AG04450 (cell line): ENCODE measurements around the gene ZC2HC1B. TPM values are rescaled to one million over a fixed set of nuclear protein-coding genes. Genes with fewer than 3 reads are reported as not detected.

Source experiments
- CTCF ChIA-PET: fragments of 300-600, 350-600 bp; formaldehyde crosslinking; extraction: SDS; loops from one replicate; lab custom pipeline; 2022; ENCODE audit warnings: antibody characterized with exemption, inconsistent platforms; lab: Charles Lee
- POLR2A ChIA-PET: fragments of 350-600 bp; formaldehyde crosslinking; extraction: SDS; loops from one replicate; lab custom pipeline; 2021; ENCODE audit warnings: antibody characterized with exemption, inconsistent platforms; lab: Yijun Ruan, JAX
- DNase-seq: peaks from one replicate; pipeline ENCODE4 v3.0.0-alpha.2; 2011; ENCODE audit warnings: low read depth, low spot score
- H3K27ac ChIP-seq: one replicate; pipeline ENCODE4 v1.5.1; 2012; ENCODE audit warnings: low read depth, low read length, control low read depth
- H3K27me3 ChIP-seq: one replicate; pipeline ENCODE4 v1.6.0; 2012; ENCODE audit warnings: low read length; ENCODE audit not compliant: control insufficient read depth, insufficient read depth
- H3K4me3 ChIP-seq: 2 replicates; pipeline ENCODE4 v1.5.1; 2011; ENCODE audit warnings: mild to moderate bottlenecking, low read depth, low read length, control low read depth
- H3K9me3 ChIP-seq: 2 replicates; pipeline ENCODE4 v1.5.1; 2012; ENCODE audit warnings: low read length; ENCODE audit not compliant: control insufficient read depth, insufficient read depth
- polyA plus RNA-seq: library from polyadenylated mRNA; depleted of rRNA; stranded (reverse); fragments of >200 nt; gene quantifications from 2 replicates; pipeline ENCODE4 v1.2.3, GENCODE V29; 2011
- TF ChIP-seq, protein P1 (sequence below): IDR thresholded peaks from 2 replicates; pipeline ENCODE4 v1.5.1; 2011; ENCODE audit warnings: low read depth, low read length, control low read depth, inconsistent platforms

ZC2HC1B gene
- polyA plus RNA-seq, 1 experiment: not detected

DNA sequence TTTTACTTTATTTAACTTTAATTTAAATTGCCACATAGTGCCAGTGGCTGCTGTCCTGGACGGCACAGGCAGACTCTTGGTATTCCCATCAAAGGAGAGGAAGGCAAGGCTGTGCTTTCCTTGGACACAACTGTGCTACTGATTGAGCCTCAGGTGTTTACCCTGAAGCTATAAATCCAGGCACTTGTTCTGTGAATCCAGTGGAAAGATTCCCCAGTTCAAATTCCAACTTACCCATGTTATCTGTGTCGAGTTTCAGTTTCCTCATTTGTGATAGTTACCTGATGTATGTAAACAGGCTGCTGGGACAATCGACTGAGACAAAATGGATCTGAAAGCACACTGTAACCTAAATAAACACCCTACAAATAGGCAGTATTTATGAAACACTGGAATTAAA is 86.6 kb downstream of the ZC2HC1B start:
- H3K27me3 ChIP-seq: no peaks in the 10 kb centered on the region
- ChIA-PET CTCF (interaction anchor here (2.0 to 2.2 kb wide), 2 partner anchors 9 to 11 kb away, joined by 7 to 9 read pairs; no protein-coding TSS in a partner anchor), POLR2A (no interaction called here)
- no peaks in the 10 kb centered on the region; the same call in 1 of the 2 replicates for H3K9me3 ChIP-seq
- TF ChIP-seq, protein P1, sequence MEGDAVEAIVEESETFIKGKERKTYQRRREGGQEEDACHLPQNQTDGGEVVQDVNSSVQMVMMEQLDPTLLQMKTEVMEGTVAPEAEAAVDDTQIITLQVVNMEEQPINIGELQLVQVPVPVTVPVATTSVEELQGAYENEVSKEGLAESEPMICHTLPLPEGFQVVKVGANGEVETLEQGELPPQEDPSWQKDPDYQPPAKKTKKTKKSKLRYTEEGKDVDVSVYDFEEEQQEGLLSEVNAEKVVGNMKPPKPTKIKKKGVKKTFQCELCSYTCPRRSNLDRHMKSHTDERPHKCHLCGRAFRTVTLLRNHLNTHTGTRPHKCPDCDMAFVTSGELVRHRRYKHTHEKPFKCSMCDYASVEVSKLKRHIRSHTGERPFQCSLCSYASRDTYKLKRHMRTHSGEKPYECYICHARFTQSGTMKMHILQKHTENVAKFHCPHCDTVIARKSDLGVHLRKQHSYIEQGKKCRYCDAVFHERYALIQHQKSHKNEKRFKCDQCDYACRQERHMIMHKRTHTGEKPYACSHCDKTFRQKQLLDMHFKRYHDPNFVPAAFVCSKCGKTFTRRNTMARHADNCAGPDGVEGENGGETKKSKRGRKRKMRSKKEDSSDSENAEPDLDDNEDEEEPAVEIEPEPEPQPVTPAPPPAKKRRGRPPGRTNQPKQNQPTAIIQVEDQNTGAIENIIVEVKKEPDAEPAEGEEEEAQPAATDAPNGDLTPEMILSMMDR: no peak
- no peak overlapping the region for H3K4me3 ChIP-seq
- H3K27ac ChIP-seq: no peak overlapping the region
- no peak for DNase-seq

- CTCF ChIA-PET: interaction anchor here (2.0 kb wide), 1 partner anchor 12 kb away, joined by 9 read pairs; no protein-coding TSS in a partner anchor
- no peak for DNase-seq
- POLR2A ChIA-PET: no interaction called here
Measured at GRCh38 chr6:143952060-143952778, 87.9 kb downstream of the ZC2HC1B start.

DNA sequence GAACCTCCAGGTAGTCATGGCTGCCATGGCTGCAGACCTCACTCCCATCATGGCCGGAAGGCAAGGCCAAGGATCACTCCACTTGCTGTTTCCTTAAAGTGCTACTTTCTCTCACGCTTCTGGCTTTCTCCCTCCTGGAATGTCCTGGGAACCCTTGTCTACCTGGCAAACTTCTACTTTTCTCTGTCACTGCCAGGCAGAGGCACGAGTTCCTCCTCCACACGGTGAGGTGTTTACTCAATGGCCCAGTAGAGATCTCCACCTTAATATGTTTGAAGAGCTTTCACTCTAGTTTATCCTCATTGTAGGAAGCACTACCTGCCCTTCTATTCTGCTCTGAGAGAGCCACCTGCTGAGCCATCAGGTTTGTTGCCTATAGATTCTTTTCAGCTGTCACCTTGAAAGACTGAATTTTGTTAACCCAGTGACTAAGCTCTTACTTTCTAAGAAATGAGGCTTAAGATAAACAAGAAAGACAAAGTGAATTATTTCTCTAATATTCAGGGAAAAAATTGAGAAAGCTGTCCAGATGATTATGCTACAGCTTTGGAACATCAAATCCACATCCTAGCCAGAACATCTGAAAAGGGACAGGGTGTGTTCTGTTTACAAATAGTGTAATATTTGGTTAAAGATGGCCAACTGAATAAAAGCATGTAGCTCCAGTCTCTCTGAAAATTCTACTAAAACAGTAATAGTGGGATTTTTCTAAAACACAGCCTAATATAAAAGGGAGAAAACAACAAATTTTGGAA is 88.8 kb downstream of the ZC2HC1B start:
- TF ChIP-seq, protein P1: no peak
- H3K9me3 ChIP-seq: no peaks in the 10 kb centered on the region; the same call in 1 of the 2 replicates
- no peak overlapping the region for H3K4me3 ChIP-seq
- CTCF ChIA-PET: interaction anchor here (1.8 kb wide), 1 partner anchor 10 kb away, joined by 6 read pairs; no protein-coding TSS in a partner anchor
- no peak for DNase-seq
- H3K27me3 ChIP-seq: no peaks in the 10 kb centered on the region
- POLR2A ChIA-PET: no interaction called here
- no peak overlapping the region for H3K27ac ChIP-seq

More at GRCh38 chr6:143952060-143952778, 87.9 kb downstream of the ZC2HC1B start:
- Histone ChIP-seq H3K27me3 (no peaks in the 10 kb centered on the region), H3K4me3 (no peak overlapping the region), H3K9me3 (no peaks in the 10 kb centered on the region; the same call in 1 of the 2 replicates), H3K27ac (no peak overlapping the region)
- TF ChIP-seq, protein P1: no peak

DNA sequence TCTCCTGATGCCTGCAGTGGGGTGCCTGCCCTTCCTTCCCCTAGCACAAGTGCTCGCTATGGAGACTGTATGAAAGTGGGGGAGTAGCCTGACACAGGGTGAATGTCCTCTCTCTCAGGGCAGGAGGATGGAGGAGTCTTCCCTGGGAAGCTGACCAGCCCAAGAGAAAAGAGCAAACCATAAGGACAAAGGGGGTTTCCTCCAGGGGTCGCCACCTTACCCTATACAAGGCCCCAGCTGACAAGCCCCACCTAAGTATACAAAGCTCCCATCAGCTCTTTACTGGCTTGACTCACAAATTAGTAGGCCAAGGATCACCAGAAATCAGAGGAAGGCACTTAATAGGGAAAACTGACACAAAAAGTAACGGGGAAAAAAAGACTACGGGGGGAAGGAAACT is 89.6 kb downstream of the ZC2HC1B start:
- POLR2A ChIA-PET: no interaction called here
- TF ChIP-seq, protein P1: no peak
- H3K27me3 ChIP-seq: peaks cover 2% of the 10 kb centered on the region
- H3K4me3 ChIP-seq: no peak overlapping the region
- no peak overlapping the region for H3K27ac ChIP-seq
- DNase-seq: no peak
- no peaks in the 10 kb centered on the region for H3K9me3 ChIP-seq
- CTCF ChIA-PET: interaction anchor here (1.8 kb wide), 1 partner anchor 9 kb away, joined by 6 read pairs; no protein-coding TSS in a partner anchor
